Neural cell (in vitro differentiated cells): ENCODE data around the gene ECI1.
A peak's percentile ranks its signal among the peaks of the same experiment; 100 is the strongest.

Source experiments
- CTCF ChIP-seq: fragments of 450-650 bp; IDR thresholded peaks from 2 replicates; pipeline ENCODE4 v1.5.1; 2014; ENCODE audit warnings: antibody characterized with exemption, mild to moderate bottlenecking, moderate library complexity; ENCODE audit not compliant: poor library complexity, severe bottlenecking
- EP300 ChIP-seq: fragments of 450-650 bp; conservative IDR thresholded peaks from 2 replicates; pipeline ENCODE4 v1.6.1; 2014; ENCODE audit warnings: antibody characterized with exemption, mild to moderate bottlenecking, moderate library complexity; ENCODE audit not compliant: poor library complexity, severe bottlenecking
- EZH2 ChIP-seq: fragments of 200-600, 300-800 bp; shearing (Covaris generic), sonication (generic); IDR thresholded peaks from 2 replicates; pipeline ENCODE4 v1.6.1; 2014; ENCODE audit warnings: antibody characterized with exemption, low read length, borderline replicate concordance, mild to moderate bottlenecking; ENCODE audit not compliant: insufficient read depth, poor library complexity, severe bottlenecking
- POLR2AphosphoS5 ChIP-seq: IDR thresholded peaks from 2 replicates; pipeline ENCODE4 v1.6.1; 2012
- RAD21 ChIP-seq: fragments of 450-650 bp; conservative IDR thresholded peaks from 2 replicates; pipeline ENCODE4 v1.6.1; 2014; ENCODE audit warnings: antibody characterized with exemption, mild to moderate bottlenecking, moderate library complexity
- REST ChIP-seq: IDR thresholded peaks from 2 replicates; pipeline ENCODE4 v1.6.1; 2012; ENCODE audit warnings: borderline replicate concordance
- SMC3 ChIP-seq: fragments of 450-650 bp; conservative IDR thresholded peaks from 2 replicates; pipeline ENCODE4 v1.6.1; 2014; ENCODE audit warnings: antibody characterized with exemption, mild to moderate bottlenecking, moderate library complexity; ENCODE audit not compliant: poor library complexity

GRCh38 chr16:2194852-2195321, 56.5 kb downstream of the ECI1 start:
- TF ChIP-seq REST (no peak), CTCF (peak; percentile 71), POLR2AphosphoS5 (no peak), RAD21 (peak; percentile 68), EZH2 (no peak), EP300 (no peak), SMC3 (peak; percentile 56)
